Astrocyte of the cerebellum (primary cell): ENCODE data around the gene FRMPD4.

ENCODE experiments used
- DNase-seq: peaks from one replicate; pipeline ENCODE4 v3.0.0-alpha.2; 2011; ENCODE audit warnings: low read depth
- H3K4me3 ChIP-seq: 2 replicates; pipeline ENCODE4 v1.5.1; 2011; ENCODE audit warnings: mild to moderate bottlenecking, low read depth, low read length, moderate library complexity
- CTCF ChIP-seq: IDR thresholded peaks from 2 replicates; pipeline ENCODE4 v1.5.1; 2012; ENCODE audit warnings: low read length, low read depth, moderate library complexity, mild to moderate bottlenecking; ENCODE audit errors: missing control alignments
- in situ Hi-C: cut with HindIII; loops from 2 replicates; pipeline ENCODE4 v1.10.0; 2017; ENCODE audit warnings: low sequenced_read_pairs

Gene FRMPD4

DNA sequence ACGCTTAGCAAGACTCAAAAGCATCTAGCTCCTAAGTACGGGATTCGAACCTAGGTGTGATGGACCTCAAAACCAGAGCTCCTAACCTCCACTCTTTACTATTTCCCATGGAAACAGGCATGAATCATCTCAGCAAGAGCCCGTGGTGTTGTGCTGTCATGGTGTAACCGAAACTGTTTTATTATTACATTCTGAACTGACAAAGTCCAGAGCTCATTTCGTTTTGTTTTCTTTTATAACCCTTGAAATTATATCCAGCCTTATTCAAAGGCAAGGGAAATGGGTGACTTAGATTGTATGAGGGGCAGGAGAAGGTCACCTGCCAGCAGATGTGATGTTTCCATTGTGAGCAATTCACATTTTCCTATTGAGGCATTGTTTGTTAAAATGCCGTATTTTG, 301.1 kb downstream of the FRMPD4 start:
- H3K4me3 ChIP-seq = no peak overlapping the region
- no peak for TF ChIP-seq CTCF
- in situ Hi-C loops = no loop called here
- no peak for DNase-seq

DNA sequence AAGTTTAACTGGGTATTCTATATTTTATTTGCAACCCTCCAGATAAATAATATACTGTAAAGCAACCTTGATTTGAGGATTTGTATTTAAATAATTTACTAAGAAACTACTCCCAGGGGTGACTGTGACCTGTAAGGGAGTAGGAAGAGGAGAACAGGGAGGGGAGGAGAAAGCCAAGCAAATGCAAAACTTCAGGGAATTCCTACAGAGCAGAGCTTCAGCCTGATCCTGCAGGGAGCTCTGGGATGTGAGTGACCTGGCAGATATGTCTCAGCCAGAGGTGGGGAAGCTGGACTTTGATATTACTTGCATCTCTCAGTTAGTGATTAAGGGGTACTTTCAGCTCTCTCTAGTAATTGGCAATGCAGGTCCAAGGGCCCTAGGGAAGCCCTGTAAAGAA, 302.0 kb downstream of the FRMPD4 start:
- H3K4me3 ChIP-seq = no peak overlapping the region
- no peak for TF ChIP-seq CTCF
- DNase-seq = no peak
- in situ Hi-C loops = no loop called here

DNA sequence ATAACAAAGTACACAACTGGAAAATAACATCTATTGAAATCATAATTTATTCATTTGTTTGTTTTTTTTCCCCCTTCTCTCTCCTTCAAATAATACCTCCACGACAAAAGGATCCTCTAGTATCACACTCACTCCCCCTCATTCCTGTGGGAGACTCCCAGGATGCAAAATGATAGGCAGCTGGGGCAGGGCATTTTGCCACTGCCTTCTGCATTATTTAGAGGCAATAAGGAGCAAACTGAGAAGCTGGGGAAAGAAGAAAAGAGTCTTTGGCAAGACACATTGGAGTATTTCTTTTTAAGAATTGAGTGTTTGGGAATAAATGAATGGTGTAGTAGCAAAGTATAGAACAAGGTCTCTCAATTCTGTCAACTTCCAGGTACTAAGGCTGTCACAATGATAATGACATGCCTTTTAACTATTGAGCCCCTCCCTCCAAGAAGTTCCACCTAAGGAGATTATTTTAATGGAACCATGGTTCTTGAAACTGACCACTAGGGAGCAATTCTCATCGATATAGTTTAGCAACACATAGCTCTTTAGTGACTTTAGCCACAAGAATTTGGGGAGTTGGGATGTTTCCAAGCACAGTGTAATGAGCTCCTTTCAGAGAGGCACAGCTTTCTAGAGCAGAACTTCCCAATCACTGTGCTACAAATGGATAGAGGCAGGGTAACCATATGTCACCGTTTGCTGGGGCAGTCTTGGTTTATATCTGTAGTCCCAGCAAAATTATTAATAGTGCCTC, 303.3 kb downstream of the FRMPD4 start:
- peak; percentile 80 for DNase-seq
- H3K4me3 ChIP-seq = no peak overlapping the region
- in situ Hi-C loops = no loop called here
- TF ChIP-seq CTCF = peak; percentile 16

- no peak for DNase-seq
- no peak overlapping the region for H3K4me3 ChIP-seq
- in situ Hi-C loops = no loop called here
- TF ChIP-seq CTCF = no peak
Observed at GRCh38 chrX:12443534-12444098, 305.3 kb downstream of the FRMPD4 start.

DNA sequence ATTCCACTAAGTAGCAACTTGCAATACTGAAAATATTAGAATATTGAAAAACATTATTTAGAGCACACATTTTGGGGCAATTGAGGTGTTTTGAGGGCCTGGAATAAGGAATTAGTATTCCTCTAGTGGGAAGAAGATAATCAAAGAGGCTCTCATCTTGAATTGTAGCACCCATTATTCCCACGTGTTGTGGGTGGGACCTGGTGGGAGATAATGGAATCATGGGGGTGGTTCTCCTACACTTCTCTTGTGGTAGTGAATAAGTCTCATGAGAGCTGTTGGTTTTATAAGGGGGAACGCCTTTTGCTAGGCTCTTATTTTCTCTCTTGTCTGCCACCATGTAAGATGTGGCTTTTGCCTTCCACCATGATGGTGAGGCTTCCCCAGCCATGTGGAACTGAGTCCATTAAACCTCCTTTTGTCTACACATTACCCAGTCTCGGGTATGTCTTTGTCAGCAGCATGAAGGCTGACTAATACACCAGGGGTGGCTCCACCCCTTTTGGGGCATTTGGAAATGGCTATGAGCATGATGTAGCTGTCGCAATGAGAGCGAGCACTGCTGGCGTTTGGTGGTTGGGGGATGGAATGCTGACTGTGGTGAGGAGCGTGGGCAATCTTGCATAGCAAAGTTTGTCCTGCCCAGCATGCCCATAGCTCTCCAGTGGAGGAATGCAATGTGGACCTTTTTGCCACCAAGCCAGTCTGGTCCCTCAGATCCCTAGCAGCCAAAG, 308.2 kb downstream of the FRMPD4 start:
- TF ChIP-seq CTCF = no peak
- in situ Hi-C loops = no loop called here
- no peak overlapping the region for H3K4me3 ChIP-seq
- no peak for DNase-seq

DNA sequence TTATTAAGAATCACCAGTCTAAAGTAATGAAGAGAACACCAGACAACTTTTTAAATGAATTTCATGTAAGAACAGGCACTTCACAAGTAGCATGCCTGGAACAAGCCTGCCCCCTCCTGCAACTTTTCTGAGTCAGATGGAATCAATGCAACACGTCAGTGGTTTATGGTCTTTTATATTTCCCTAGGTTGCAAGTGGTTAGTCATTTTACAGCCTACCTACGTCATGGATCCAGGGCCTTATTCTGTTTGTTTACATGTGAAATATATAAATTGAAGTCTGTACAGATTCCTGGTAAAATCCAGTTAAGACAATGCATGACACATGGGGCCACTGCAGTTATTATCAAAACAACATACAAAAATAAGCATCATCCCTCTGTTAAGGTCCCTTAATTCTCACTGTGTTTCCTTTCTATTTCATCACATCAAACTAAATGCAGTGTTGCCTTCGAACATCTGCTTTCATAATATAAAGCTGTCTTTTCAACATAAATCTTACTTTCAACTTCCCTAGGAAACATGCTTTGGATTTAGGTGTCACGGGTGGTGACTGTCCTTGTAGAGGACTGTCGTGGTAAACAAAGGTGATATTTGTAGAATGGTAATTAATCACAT, 309.3 kb downstream of the FRMPD4 start:
- TF ChIP-seq CTCF = peak; percentile 18
- DNase-seq = peak; percentile 27
- H3K4me3 ChIP-seq = no peak overlapping the region
- in situ Hi-C loops = no loop called here
